Epidermal melanocyte (primary cell): ENCODE results near the gene SGK1.
"Not testable (repeated sequence)": the region's sequence is repeated elsewhere in the genome, so short reads cannot be mapped to it uniquely, and the experiment has no call there.

ENCODE experiments used
- DNase-seq: peaks from one replicate; pipeline ENCODE4 v3.0.0; 2011; ENCODE audit warnings: low spot score; ENCODE audit not compliant: insufficient read length

The SGK1 gene

DNA sequence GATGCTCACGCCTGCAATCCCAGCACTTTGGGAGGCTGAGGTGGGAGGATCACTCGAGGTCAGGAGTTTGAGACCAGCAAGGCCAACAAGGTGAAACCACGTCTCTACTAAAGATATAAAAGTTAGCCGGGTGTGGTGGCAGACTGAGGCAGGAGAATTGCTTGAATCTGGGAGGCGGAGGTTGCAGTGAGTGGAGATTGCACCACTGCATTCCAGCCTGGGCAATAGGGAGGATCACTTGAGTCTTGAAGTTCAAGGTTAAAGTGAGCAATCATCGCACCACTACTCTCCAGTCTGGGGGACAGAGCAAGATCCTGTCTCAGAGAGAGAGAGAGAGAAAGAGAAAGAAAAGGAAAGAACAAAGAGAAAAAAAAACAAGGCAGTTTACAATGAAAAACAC is 13.5 kb downstream of the SGK1 start:
- DNase-seq, result not testable (repeated sequence)

DNA sequence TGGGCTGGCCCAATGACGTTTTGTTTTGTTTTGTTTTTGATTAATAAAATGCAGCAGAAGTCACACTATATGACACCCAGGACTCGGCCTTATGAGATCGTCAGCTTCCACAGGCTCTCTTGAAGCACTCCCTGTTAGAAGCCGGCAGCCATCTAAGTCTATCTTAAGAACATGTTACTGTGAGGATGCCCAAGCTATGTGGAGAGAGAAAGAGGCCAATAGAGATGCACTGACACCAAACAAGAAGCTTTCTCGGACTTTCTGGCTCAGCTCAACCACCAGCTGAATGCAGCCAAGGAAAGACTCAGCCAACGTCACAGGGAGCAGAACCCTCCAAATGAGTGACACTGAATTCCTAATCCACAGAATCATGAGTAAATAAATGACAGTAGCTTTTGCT is 14.0 kb downstream of the SGK1 start:
- DNase-seq, result no peak

DNA sequence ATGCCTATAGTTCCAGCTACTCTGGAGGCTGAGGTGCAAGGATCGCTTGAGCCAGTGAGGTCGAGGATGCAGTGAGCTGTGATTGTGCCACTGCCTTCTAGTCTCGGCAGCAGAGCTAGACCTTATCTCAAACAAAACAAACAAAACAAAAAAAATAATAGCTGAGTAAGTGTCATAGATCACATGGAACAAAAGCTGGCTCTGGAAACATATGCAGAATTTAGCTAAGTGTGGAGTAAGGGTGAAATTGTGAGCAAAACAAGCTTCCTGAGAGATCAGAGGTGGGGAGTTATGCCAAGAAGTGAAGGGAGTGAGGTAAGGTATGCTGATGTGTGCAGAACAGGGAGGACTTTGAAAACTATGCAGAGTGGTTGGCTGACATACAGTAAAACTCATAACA is 18.7 kb downstream of the SGK1 start:
- DNase-seq, result no peak

DNA sequence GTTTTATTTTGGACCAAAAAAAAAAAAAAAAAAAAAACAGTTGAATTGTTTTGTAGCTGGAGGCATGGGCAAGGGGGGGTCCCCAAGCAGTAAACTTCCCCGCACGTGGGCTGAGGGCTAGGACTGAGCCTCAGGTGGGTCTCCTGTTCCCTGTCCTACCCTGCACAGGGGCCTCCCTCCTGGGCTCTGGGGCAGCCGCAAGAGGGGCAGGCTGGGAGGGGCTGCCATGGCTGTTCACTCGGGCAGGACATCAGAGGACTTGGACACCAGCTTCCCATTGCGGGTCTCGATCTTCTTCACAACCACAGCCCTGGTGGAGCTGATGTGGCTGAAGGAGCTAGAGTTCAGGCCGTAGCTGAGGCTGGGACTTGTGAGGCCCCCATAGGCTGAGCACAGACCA is 21.1 kb downstream of the SGK1 start:
- DNase-seq, result no peak

DNA sequence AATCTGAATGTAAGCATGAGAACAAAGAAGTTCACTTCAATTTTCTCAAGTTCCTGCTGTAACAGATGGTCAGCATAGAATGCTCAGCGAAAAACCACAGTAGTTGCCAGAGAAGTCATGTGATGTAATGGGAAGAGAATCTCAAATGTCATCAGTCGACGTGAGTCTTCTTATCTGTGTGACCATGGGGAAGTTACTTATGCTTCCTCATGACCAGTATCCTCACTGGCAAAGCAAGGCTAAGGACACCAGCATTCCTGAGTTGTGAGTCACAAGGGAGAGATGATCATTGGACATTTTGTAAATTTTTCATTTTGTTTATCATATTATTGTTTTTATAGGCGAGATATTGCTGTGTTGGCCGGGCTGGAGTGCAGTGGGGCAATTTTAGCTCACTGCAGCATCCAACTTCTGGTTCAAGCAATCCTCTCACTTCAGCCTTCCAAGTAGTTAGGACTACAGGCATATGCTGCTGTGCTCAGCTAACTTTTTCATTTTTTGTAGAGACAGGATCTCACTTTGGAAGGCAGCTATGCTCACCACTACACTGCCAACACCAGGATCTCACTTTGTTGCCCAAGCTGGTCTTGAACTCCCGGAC is 21.9 kb downstream of the SGK1 start:
- DNase-seq, result peak; percentile 75

DNA sequence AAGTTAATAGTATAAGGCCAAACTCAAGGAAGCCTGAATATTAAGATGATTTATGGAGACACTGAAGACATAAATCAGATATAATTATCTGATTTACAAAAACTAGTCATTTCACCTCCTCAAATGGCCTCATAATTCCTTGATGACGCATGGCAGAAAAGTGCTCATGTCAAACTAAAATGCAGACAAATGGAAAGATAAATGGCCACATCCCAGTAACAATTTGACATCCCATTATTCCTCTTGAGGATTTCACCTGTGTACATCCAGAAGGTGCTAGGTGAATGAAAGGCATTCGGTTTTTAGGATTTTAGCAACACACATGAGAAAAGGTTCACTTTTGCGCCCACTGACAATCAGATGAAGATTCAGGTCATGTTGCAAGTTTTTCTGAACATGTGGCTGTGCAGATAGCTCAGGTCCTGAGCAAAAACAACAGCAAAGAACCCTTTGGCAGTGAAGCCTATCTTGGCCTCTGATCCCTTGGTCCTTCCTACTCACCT is 24.2 kb downstream of the SGK1 start:
- no peak for DNase-seq

DNA sequence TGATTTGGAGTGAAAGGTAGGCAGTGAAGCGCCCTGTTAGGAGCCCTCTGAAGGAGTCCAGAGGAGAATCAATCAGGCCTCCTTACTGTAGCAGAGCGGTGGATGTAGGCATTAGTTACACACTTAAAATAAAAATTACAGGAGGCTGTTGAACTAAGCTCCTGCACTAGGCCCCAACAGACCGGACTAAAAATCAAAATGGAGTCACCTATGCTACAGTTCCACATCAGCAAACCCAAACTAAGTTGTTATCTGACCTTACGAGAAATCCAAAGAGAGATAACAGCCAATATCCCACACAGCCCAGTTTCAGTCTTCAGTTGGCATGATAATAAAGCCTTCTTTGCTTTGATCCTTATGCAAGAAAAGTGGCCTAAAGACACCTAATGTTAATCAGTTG is 26.8 kb downstream of the SGK1 start:
- no peak for DNase-seq

DNA sequence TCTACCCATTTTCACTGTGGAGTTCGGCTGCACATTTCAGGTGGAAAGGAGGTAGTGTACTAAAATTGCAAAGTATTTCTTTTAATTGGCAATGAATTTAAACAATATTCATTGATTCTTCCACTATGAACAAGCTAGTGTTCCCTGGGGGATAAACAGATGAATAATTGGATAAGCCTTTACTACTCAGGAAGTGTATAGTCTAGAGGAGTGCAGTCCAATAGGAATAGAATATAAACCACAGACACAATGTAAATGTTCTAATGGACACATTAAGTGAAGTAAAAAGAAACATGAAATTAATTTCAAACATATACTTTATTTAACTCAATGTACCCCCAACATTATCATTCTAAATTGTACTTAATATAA is 28.7 kb downstream of the SGK1 start:
- DNase-seq, result no peak

DNA sequence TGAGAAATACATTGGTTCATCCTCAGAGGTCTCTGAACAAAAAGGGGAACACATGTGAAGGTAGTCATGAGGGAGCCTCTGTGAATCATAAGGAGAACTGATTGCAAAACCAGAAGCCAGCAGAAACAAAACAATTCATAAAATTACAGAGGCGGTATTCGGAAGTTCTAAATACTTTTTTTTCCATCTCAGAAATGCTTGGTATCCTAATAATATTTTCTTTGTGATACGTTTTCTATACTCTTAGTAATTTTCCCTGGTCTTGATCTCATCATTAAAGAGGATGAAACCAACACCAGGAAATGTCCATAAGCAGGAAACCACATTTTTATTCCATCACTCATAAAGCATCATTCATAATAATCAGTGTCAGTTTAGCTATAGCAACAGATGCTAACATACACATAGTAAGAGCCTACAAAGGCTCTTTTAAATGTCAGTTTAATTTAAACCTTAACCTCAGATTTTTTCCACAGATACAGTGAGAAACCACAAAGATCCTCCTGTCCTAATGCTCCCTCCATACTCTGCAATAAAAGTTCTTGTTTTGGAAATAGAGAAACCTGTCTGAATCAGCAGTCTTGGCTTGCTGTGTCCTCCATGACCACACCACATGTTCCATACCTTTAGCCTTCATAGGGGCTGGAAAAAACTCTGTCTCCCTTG is 29.2 kb downstream of the SGK1 start:
- no peak for DNase-seq

DNA sequence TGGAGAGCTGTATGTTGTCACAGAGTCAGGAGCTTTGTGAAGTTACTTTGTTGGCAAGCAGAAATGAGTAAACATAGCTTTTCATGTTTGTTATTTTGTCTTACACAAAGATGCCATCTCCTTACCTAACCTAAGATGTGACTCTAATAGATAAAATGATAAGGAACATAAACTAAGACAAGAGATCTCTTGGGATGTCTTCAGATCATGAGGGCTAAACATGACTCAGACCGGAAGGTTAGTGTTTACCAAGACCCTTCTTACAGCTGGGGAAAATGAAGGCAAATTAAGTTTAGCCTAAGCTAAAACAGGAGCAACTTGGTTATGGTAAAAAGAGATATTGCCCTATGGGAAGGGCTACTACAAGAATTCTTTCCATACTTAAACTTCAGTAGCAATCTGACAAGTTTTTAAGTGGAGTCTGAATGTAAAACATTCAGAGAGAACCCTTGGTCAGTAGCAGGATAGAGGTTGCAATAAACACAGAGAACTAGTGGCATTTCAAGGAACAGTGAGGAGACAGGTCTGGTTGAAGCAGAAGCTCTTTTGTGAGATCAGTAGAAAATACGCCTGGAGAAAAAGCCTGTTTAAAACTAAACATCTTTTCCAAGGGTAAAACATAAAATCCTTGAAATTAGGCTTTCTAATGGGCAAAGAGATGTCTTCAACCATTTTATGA is 29.9 kb downstream of the SGK1 start:
- no peak for DNase-seq

DNA sequence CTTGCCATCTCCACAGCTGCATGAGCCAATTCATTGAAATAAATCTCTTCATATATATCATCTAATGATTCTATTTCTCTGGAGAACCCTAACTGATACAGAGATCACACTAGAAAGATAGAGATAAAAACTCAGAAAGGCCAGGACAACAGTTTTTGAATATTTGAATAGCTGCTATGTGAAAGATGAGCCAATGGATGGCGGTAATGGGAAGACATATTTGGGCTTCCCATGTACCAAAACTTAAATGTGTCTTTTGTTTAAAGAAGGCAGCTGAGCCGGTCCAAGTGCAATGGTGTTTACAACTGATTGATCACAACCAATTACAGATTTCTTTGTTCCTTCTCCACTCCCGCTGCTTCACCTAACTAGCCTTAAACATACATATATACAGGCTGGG is 35.1 kb downstream of the SGK1 start:
- no peak for DNase-seq

DNA sequence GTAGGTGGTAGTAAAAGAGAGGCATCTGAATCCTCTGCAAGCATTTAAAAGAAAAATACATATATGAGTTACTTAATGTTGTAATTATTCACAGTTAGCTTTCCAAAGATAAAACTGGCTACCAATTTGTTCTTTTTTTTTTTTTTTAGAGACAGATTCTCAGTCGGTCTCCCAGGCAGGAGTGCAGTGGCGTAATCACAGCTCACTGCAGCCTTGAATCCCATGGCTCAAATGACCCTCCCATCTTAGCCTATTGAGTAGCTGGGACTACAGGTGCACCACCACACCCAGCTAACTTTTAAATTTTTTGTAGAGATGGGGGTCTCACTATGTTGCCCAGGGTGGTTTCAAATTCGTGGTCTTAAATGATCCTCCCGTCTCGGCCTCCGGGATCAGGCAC is 36.5 kb downstream of the SGK1 start:
- no peak for DNase-seq

DNA sequence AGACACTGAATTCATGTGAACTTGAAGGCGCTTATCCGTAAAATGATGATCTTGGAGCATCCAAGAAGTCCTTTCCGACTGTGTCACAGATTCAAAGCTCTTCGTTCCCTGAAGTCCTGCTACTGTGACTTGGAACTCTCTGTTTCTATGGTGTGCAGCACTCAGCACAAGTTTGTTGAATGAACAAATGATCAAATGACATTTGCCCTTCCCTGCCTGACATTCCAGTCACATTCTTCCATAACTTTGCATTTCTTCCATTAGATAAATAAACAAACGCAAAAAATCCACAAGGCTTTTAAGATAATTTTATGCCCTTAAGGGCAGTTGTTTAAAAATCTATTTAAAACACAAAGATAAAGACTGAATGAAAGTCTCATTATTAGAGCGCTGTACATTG is 39.9 kb downstream of the SGK1 start:
- no peak for DNase-seq

DNA sequence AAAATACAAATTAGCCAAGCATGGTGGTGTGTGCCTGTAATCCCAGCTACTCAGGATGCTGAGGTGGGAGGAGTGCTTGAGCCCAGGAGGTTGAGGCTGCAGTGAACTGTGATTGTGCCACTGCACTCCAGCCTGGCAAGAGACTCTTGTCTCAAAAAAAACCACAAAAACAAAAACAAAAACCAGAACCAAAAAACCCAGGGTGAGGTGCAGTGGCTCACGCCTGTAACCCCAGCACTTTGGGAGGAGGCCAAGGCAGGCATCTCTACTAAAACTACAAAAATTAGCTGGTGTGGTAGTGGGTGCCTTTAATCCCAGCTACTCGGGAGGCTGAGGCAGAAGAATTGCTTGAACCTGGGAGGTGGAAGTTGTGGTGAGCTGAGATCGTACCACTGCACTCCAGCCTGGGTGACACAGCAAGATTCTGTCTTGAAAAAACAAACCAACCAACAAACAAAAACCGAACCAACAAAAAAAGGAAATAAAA is 41.0 kb downstream of the SGK1 start:
- DNase-seq, result not testable (repeated sequence)

DNA sequence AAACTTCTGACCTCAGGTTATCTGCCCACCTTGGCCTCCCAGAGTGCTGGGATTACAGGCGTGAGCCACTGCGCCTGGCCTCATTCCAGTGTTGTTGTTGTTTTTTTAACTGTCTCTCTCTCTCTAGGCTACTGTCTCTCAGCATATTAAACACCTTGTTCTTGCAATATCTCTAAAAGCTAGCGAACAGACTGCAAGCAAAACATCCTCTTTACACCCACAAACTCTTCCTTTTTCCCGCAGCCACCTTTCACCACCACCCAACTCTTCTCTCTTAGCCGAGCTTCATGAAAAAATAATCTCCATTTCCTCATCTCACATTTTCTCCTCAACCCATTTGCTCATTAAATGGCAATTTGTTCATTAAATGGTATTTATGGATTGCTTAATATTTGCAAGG is 45.5 kb downstream of the SGK1 start:
- DNase-seq, result no peak

DNA sequence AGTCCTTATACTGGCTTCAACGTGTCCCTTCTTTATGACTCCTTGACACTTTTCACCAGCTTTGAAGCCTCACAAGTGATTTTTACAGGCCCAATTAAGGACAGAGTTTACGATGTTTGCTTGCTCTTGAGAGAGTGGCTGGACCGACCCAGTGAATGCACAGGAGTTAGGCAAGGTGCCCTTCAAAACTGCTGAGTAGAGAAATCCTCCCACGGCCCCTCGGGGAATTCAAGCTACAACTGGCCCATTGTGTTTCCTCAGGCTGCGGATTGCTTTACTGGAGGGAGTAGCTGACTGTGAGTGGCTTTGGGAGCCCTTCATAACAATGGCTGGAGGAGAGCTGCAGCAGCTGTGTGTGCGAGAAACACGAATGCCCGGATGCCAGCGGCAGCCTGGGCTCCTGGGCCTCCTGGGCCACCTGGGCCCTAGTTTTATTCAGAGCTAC is 50.0 kb downstream of the SGK1 start:
- peak; percentile 21 for DNase-seq

DNA sequence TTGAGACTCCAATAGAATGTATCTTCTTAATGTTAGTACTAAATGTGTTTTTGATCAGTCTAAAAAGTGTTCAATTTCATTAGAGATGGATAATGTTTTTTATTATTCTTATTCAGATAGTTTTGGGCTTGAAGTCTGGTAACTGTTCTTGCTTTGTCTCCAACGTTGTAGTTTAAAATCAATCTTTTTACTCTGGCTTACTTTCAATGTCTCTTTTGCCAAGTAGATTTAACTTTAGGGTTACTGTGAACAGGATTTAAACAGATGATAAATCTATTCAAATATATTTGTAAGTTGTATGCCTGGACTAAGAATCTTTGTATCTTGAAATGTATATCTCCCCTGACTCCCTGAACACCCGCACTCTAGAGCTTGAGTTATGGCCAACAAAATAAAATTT is 51.1 kb downstream of the SGK1 start:
- DNase-seq, result no peak

DNA sequence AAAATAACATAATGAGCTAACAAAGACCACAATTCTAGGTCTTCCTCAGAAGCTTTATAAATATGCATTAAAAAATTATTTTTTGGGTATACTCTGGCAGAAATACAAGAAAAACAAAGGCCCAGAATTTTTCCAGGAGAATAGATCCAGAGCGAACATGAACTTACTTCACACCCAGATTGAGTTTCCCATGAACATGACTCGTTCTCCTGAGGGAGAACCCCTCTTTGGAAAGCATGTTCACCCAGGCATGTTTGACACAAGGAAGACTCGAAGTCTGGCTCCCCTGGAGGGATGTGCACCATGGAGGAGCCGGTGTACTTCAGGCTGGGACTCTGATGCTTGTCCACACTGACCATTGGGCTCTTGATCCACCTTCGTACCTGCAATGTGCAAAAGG is 56.1 kb downstream of the SGK1 start:
- DNase-seq, result no peak

DNA sequence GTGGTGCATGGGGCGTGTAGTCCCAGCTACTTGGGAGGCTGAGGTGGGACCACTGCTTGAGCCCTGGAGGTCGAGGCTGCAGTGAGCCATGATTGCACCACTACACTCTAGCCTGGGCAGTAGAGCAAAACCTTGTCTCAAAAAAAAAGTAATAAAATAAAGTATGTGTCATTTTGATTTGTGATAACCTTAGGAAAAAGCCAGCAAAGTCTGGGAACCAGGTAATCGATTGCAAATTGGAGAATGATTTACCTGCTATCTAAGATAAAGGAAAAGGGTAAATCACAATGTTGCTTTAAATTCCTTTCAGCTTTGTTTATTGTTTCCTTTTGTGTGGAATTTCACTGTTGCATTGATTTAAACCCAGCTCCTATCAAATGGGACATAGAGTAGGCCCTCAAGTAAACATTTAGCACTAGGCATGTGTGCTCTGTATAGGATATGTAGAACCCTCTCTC is 59.0 kb downstream of the SGK1 start:
- DNase-seq, result no peak

DNA sequence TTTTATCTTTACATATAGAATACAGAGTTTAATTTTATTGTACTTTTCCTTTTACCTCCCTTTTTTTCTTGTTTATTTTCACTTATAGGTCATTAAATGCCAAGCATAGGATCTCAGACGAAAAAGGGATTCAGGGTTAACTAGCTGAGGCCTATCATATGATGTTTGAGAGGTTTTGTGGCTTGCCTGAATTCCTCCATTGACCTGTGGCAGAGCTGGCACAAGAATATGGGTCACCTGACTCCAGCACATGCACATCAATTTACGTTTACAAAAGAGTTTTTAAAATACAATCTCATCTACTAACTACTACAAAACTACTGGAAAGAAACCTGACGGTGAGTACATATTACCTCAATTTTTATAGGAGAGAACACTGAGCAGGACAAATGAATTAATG is 60.4 kb downstream of the SGK1 start:
- no peak for DNase-seq

DNA sequence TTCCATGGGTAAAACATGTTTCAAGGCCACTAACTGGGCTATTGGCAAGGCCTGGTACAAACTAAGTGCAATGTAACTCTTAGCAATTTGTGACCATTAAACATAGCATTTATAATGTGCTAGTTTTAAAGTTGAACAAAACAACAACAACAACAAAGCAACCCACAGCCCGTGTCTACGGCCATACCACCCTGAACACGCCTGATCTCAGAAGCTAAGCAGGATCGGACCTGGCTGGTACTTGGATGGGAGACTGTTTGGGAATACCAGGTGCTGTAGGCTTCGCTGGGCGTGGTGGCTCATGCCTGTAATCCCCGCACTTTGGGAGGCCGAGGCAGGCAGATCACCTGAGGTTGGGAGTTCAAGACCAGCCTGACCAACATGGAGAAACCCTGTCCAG is 61.0 kb downstream of the SGK1 start:
- DNase-seq, result no peak

DNA sequence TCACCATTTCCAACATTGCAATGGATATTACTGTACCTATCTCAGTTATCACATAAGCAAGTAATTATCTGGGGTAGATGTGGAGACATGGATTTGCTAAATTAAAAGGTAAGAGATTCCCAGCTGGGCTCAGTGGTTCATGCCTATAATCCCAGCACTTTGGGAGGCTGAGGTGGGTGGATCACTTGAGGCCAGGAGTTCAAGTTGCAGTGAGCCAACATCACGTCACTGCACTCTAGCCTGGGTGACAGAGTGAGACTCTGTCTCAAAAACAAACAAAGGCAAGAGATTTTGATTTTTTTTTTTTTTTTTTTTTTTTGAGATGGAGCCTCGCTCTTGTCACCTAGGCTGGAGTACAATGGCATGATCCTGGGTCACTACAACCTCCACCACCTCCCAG is 62.6 kb downstream of the SGK1 start:
- DNase-seq, result not testable (repeated sequence)

DNA sequence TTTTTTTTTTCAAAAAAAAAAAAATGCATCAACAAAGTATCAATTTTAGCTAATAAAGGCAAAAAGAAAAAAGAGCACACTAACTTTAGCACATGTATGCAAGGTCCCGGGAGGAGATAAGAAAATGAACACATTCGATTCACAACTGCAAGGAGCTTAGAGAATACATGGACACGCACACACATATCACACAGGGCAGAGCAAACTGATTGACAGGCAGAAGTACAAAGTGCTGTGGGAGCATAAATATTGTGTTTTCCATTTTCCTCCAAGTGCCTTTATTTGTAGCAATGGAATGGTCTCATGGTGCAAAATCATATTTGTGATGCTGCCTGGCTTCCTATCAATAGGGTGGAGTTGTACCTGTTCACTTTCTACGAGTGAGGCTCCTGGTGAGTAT is 63.8 kb downstream of the SGK1 start:
- DNase-seq, result no peak
